ENCODE data around the gene NCOA1.

GRCh38 chr2:24644032-24644431 lies 153.0 kb downstream of the NCOA1 start:
- TF ChIP-seq, protein P1, sequence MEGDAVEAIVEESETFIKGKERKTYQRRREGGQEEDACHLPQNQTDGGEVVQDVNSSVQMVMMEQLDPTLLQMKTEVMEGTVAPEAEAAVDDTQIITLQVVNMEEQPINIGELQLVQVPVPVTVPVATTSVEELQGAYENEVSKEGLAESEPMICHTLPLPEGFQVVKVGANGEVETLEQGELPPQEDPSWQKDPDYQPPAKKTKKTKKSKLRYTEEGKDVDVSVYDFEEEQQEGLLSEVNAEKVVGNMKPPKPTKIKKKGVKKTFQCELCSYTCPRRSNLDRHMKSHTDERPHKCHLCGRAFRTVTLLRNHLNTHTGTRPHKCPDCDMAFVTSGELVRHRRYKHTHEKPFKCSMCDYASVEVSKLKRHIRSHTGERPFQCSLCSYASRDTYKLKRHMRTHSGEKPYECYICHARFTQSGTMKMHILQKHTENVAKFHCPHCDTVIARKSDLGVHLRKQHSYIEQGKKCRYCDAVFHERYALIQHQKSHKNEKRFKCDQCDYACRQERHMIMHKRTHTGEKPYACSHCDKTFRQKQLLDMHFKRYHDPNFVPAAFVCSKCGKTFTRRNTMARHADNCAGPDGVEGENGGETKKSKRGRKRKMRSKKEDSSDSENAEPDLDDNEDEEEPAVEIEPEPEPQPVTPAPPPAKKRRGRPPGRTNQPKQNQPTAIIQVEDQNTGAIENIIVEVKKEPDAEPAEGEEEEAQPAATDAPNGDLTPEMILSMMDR (conservative IDR thresholded peaks at IDR 0.05; ENCODE audit: low read depth, low read length), result no peak
- no peak for TF ChIP-seq POLR2A (IDR thresholded peaks at IDR 0.05; ENCODE audit: low read depth, low read length)
- no peak for TF ChIP-seq MAFK (IDR thresholded peaks at IDR 0.05; ENCODE audit: low read depth, low read length)
- TF ChIP-seq RCOR1 (IDR thresholded peaks at IDR 0.05; ENCODE audit: insufficient replicate concordance, low read length), result no peak
- TF ChIP-seq USF2 (IDR thresholded peaks at IDR 0.05; ENCODE audit: low read depth, low read length), result no peak
- TF ChIP-seq RAD21 (IDR thresholded peaks at IDR 0.05; ENCODE audit: low read length), result no peak
- TF ChIP-seq, protein P2, sequence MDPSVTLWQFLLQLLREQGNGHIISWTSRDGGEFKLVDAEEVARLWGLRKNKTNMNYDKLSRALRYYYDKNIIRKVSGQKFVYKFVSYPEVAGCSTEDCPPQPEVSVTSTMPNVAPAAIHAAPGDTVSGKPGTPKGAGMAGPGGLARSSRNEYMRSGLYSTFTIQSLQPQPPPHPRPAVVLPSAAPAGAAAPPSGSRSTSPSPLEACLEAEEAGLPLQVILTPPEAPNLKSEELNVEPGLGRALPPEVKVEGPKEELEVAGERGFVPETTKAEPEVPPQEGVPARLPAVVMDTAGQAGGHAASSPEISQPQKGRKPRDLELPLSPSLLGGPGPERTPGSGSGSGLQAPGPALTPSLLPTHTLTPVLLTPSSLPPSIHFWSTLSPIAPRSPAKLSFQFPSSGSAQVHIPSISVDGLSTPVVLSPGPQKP (IDR thresholded peaks at IDR 0.05; ENCODE audit: borderline replicate concordance, low read depth, low read length), result no peak
- no peak for TF ChIP-seq FOS (IDR thresholded peaks at IDR 0.05; ENCODE audit: low read depth, low read length)
- peak; percentile 50; the same call in 1 of the 2 replicates for TF ChIP-seq CEBPB (IDR thresholded peaks at IDR 0.05; ENCODE audit: low read depth, low read length)
- no peak for TF ChIP-seq MXI1 (IDR thresholded peaks at IDR 0.05; ENCODE audit: borderline replicate concordance, low read depth, low read length)
- TF ChIP-seq SMC3 (IDR thresholded peaks at IDR 0.05; ENCODE audit: low read depth, low read length), result no peak
- TF ChIP-seq CHD1 (IDR thresholded peaks at IDR 0.05; ENCODE audit: low read depth, low read length), result no peak

All from IMR-90 (cell line).